Stimulated activated CD4-positive, alpha-beta T cell treated with anti-CD3 and anti-CD28 coated beads, Interleukin-1b, Interleukin-23, amount 100 ng/mL, for 24 hours (primary cell): ENCODE measurements around the gene PVALEF.

Experiments used
- DNase-seq, 4 experiments: peaks; one replicate each; pipeline ENCODE4 v3.0.0-alpha.2; 2020; ENCODE audit warnings: low read depth in 4 of 4, low spot score in 1 of 4

The PVALEF gene

DNA sequence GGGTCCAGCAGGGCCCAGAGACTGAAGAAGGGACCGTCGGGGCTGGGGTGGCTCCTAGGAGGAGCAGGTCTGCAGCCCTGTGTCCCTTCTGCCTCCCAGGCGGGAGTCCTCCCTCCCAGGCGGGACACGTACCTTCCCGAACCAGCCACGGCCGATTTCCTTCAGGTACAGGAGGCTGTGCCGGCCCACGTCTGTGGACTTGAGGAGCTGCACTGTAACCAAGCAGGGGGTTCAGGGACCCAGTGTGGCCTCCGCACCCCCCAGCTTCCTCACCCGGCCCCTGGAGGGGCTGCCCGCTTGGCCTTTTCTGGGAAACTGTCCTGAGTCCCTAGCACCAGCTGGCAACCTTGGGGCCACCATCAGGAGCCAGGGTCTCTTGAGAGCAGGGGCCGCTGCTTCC lies 37.0 kb upstream of the PVALEF start:
- DNase-seq: no peak

GRCh38 chr17:81128774-81129173 lies 36.5 kb upstream of the PVALEF start:
- no peak for DNase-seq

DNA sequence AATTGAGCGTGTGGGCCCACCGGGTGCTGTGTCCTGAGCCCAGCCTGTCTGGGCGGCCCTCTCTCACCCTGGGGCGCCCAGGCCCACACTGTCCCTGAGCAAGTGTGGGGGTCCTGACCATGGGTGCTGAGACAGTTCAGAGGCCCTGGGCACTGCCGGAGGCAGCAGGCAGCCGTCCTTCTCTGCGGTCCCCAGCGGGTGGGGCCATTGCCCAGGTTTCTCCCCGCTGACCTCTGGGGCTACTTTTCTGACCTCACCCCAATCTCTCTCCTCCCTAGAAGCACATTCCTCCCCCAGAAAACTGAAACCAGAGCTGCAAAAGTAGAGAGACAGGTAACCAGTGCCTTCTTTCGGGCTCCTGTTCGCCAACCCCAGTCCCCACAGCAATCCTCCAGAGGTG lies 36.0 kb upstream of the PVALEF start:
- no peak for DNase-seq

DNA sequence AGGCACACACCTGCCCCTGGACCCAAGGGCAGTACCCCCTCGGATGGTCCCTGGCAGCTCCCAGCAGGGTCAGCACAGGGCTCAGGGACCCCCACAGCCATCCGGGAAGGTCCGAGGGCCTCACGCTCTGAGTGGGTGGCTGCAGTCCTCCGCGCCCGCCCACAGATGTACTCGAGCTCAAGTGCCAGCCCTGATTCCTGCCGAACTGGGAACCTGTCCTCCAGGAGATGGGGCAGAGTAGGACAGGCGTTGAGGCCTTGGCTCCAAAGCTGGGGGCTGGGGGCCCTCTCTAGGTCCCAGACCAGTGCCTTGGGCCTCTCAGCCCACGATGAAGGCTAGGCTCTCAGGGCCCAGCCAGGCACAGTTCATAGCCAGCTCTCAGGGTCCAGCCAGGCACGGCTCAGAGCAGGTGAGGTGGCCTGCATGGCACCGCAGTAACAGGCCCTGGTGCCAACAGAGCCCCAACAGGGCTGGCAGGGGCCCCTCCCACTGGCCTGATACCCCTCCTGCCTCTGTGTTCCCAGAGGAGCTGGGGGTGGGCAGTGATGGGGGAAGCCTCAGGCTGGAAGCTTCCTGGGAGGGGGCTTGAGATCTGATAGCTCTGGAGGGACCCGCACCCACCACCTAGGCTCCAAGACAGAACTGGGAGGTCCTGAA lies 35.5 kb upstream of the PVALEF start:
- DNase-seq: no peak

DNA sequence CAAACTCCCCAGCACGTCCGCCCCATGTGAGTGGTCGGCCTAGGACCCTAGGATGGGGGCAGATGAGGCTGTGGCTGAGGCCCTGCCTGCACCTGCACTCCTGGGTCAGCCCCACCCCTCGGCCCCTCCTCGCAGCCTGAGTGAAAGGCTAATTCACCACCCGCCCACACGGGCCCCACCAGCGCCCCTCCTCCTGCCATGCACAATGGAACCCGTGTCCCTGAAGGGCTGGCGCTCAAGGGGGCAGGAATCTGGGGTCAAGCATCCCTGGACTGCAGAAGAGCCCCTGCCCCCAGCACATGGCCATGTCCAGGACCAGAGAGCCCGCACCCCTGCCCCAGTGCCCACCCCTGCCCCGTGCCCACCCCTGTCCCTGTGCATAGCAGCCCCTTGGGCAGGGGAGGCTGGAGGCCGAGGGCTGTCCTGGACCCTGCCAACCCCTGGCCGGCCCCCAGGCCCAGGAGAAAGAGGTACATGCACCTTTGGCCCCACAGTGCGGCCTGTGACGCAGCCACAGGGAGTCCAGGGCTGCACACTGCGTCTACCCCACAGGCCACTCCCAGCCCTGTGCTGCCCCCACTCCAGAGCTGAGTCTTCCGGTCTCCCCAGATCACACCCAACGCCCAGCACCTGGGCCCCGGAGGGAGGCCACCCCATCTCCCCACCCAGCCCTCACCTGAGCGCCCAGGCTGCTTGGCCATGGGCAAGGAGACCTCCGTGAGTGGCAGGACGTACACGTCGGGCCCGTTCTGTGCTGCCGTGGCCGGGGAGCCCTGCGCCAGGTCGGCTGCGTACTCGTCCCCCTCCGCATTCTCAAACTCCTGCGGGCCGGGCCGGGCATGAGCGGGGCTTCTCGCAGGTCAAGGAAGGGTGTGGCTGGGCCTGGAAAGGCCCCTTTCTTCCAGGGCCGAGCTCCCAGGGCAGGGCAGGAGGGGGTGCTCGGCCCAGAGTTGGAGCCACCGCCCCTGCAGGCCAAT lies 34.6 kb upstream of the PVALEF start:
- DNase-seq: no peak

DNA sequence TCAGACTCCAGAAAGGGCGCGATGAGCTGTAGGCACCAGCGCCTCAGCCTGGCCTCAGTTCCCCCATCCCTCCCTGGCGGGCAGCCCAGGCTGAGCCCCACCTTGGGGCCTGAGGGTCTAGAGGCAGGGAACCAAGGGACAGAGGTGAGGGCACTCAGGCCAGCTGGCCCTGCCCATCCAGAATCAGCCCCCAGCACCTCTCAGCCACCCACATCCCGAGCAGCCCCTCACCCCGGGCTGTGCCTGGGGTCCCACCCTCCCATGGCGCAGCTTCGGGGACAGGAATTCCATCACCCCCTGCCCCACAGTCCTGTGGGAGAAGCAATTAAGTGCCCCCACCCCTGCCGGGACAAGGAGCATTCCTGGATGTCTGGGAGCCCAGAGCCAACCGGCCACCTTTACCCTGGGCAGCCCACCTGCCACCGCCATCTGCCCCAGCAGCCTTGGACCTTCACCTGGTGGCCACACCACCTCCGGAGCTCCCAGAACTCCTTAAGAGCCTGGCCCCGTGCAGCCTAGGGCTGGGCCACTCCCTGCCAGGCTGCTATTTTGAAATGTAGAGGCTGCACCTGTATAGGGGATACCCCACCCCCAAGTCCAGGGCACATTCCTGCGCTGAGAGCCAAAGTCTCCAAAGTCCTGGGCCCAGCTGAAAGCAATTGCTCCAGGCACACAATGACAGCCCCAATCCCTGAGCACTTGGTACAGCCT lies 33.7 kb upstream of the PVALEF start:
- no peak for DNase-seq

GRCh38 chr17:81132197-81132540 lies 33.1 kb upstream of the PVALEF start:
- DNase-seq: no peak

DNA sequence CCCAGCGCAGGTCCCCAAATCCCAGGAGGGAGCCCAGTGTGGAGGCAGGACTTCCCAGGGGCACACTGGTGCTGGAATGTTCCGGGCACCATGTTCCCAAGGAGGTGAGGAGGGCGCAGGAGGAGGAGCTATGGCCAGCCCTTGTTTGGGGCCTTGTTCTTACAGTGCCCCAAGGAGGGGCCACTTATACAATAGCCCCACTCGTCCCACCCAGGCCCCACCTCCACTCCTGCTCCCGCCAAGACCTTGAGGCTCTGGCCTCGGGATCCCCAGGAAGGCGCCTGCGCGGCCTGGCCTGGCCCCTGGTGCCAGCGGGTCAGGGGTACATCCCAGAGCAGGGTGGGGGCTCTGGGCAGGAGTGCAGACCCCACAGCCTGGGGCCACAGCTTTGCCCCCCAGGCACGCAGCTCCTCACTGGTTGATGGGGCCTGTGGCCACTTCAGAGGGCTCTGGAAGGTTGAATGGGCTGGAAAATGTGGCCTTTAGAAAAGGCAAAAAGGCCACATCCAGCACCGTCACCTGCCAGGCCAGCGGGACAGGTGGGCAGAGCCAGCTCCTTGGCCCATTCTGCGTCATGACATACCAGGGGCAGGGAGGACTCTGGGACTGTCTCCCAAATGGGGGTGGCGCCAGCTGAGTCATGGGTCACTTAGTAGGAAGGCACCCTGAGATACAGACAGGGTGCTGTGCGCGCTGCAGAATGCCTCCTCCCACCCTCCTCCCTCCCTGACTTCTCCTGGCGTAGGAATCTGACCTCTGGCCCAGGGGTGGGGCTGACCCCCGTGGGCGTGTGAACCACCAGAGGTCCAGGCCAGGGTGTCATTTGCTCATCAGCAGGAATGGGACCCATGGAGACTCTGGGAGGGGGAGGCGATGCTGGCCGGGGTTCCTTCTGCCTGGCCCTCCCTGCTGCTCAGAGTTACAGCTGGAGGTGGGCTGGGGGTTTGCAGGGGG lies 32.3 kb upstream of the PVALEF start:
- DNase-seq: no peak

DNA sequence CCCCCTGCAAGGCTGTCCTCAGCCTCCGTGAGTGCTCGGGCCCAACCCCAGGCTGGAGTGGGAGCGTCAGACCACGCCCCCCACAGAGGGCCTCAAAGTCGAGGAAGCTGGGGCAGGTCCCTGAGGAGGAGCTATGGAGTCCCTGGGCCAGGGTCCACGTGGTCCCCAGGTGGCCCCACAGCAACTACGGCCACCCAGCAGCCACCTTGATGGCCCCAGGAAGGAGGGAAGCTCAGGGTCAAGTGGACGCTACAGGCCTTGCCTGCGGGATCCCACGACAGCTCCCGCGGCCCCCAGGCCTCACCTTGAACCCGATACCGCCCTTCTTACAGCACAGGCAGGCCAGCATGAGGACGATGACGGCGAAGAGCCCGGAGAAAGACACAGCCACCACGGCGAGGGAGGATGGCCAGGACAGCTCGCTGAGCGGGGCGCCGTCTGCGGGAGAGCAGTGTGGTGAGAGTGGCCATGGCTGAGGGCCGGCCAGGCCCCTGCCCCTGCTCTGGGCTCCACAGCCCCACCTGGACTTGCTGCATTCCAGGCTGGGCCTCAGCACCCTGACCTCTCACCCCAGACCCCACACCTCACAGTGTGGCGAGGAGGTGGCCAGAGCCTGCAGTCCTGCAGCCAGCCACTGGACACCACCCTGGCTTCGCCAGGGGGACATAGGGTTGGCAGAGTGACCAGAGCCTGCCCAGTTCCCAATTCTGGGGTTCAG lies 31.1 kb upstream of the PVALEF start:
- no peak for DNase-seq

- DNase-seq: no peak
These were observed 29.6 kb upstream of the PVALEF start for GRCh38 chr17:81135505-81136278.

- DNase-seq: no peak
These were observed 28.9 kb upstream of the PVALEF start for GRCh38 chr17:81136366-81136765.

DNA sequence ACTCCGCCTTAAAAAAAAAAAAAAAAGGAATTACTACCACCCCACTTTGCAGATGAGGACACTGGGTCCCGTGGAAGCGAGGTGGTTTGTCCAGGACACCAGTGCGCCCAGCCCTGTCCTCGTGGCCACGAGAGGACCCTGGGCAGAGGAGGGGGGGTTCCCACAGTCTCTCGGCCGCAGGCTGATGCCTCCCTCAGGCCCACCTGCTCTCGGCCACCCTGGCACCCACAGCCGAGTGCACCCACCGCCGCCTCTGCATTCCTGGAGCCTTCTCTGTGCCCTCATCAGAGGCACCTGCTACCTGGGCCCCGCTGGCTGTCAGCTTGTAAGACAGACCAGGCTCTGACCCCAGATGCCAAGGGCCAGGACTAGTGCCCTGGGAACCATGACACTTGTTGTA lies 28.1 kb upstream of the PVALEF start:
- DNase-seq: no peak

GRCh38 chr17:81138083-81138482 lies 27.2 kb upstream of the PVALEF start:
- no peak for DNase-seq

GRCh38 chr17:81138500-81138899 lies 26.8 kb upstream of the PVALEF start:
- no peak for DNase-seq

DNA sequence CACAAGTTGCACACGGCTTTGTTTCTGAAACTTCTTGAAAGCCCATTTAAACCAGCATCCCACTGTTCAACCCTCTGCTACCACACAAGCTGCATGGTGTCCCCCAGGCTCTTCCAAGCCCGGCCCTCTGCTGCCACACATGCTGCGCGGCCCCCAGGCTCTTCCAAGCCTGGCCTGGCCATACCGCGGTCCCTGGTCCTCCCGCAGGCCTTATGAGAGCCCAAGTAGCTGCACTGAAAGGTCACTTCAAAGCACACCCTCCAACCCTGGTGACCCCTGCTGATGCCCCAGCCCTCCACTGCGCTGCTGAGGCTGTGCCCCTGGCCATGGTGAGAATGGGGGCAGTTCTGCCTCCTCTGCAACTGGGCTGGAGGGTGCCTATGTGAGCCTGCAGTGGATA lies 25.9 kb upstream of the PVALEF start:
- DNase-seq: no peak

DNA sequence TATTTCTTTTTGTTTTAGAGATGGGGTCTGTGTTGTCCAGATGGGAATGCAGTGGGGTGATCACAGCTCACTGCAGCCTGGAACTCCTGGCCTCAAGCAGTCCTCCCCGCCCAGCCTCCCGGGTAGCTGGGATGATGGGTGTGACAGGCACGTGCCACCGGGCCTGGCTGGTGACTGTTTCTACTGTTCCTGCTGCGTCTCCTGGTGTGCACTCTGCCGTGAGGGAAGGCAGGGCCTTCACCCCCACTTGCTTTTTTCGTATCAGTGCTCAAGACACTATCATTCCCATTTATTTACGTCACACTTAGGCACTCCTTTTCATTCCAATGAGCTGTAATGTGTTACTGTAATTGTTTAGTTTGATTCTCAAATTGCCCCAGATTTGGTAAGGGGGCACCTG lies 25.3 kb upstream of the PVALEF start:
- no peak for DNase-seq

DNA sequence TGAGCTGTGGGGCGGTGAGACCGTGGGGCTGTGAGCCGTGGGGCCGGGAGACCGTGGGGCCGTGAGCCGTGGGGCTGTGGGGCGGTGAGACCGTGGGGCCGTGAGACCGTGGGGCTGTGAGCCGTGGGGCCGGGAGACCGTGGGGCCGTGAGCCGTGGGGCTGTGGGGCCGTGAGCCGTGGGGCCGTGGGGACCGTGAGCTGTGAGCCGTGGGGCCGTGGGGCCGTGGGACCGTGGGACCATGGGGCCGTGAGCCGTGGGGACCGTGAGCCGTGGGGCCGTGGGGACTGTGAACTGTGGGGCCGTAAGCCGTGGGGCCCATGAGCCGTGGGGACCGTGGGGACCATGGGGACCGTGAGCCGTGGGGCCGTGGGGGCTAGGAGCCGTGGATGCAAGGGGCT lies 24.6 kb upstream of the PVALEF start:
- DNase-seq: no peak

GRCh38 chr17:81142301-81143199 lies 22.8 kb upstream of the PVALEF start:
- DNase-seq: peak; percentile 15 to 52 (median 32)

- no peak for DNase-seq
These were observed 22.1 kb upstream of the PVALEF start for GRCh38 chr17:81143200-81143527.
